Stimulated activated CD4-positive, alpha-beta T cell treated with anti-CD3 and anti-CD28 coated beads, Interleukin-12 subunit alpha, Interleukin-12 subunit beta, amount 100 ng/mL, for 24 hours (primary cell): ENCODE data around the gene CALU.
A peak's percentile ranks its signal among the peaks of the same experiment; 100 is the strongest.

Experiments used
- DNase-seq, 2 experiments: peaks; one replicate each; pipeline ENCODE4 v3.0.0-alpha.2; 2020; ENCODE audit warnings: low read depth in 2 of 2

The CALU gene

DNA sequence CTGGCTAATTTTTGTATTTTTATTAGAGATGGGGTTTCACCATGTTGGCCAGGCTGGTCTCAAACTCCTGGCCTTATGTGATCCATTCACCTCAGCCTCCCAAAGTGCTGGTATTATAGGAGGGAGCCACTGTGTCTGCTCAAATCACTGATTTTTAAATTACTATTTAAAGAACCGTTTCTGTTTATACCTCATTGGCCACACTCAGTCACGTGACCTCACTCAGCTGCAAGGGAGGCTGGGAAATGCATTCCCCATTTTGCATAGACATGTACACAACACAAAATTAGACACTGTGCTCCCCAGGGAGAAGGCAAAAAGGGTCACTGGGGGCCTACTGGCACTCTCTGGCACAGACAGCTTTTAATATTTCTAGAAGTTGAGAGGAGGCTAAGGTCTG lies 13.6 kb upstream of the CALU start:
- DNase-seq, result no peak

DNA sequence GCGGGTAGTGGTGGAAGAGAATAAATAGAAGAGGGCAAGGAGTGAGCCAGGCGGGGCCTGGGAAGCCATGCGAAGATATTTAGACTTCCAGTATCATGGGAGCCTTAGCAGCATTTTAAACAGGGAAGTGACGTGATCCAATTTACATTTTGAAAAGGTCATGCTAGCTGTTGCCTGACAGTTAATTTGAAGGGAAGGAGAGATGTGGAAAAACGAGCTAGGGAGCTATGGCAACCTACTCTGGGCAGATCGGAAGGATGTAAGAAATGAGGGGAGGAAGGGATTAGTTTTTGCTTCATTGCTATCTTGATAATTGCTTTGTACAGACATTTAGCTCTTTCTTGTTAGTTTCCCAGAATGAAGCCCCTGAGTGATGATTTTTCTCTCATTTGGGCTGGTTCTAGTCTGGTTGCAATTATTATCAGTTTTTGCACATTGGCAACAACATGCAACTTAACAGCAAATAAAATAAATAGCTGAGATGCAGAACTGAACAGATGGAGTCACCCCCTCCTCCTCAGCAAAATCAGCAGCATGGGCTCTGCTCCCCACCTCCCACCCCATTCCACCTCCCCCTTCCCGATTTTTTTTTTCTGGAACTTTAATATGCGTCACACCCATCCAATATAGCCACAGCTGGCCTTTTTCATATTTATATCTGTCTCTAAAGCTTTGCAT lies 13.0 kb upstream of the CALU start:
- no peak for DNase-seq

DNA sequence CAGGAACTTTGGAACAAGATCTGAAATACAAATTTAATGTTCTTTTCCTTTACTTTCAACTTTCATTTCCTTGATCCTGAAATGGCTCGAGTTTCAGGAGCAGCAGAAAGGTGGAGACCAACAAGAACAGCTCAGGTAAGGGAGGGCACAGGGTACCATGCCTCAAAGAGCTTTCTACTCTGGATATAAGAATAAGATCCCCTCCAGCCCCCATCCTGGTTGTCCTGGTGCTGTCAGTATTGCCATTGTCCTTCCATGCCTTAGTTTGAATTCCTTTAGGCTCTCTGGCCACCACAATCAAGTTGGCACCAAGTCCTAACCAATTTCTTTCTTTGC lies 12.5 kb upstream of the CALU start:
- DNase-seq, result no peak

DNA sequence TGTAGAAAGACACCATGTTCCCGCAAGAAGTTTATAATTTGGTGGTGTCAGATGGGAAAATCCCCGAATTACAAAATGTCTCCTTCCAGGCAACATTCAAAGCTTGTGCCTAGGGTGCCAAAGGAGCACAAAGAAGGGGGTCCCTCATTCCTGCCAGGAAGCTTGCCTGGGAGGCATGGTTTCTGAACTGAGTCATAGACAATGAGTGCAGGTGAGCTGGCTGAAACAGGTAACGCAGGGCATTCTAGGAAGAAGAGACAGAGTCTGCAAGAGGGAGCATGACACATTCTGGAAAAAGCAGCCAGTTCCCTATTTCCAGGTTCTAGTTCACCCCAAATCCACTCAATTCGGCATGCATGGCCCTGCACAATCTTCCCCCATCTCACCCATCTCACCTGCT lies 11.9 kb upstream of the CALU start:
- DNase-seq, result no peak

DNA sequence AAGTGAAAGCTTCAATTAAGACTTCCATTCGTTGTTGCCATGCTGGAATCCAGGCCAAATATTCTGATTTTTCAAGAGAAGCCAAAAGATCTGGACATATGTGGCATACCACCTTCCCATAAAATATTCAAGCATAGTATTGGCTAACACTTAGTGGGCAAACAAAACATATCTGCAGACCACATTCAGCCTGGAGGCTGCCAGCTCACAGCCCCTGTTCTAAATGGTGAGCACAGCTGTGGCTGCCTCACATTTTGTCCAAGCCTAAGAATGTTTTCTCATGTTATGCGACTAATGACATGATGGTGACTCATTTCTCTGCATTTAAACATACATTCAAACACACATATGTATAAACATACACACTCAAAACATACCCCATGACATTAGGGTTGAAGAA lies 10.6 kb upstream of the CALU start:
- no peak for DNase-seq

DNA sequence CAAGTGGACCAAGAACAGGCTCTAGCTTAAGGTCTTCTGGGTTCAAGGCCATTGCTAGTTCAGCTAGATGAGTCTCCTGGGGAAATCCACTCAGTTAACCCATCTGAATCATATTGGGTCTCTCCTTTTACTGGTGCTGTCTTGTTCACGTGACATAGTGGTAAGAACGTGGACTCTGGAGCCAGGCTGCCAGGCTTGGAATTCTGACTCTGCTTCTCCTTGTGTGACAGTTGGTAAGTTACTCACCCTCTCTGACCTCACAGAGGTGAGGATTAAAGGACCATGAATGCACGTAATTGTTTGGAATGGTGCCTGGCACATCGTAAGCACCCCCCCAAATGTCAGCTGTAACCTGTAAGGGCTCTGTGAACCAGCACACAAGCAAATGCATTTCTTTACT lies 9.7 kb upstream of the CALU start:
- no peak for DNase-seq

DNA sequence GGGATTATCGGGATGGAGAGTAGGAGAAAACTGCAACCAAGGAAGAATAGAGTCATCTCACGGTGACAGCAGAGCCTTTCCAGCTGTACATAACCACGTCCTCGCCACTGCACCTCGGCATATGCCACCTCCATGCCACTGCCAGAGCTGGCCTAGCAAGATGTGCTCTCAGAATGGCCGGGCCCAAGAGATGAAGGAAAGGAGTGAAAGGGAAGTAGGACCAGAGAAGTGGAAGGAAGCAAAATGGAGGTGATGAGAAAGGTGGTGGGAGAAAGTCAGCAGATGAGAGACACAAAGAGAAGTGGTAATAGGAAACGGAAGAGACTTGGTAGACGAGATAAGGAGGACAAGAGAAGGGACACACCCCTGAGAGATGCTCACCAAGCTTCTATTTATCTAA lies 8.0 kb upstream of the CALU start:
- DNase-seq, result no peak

DNA sequence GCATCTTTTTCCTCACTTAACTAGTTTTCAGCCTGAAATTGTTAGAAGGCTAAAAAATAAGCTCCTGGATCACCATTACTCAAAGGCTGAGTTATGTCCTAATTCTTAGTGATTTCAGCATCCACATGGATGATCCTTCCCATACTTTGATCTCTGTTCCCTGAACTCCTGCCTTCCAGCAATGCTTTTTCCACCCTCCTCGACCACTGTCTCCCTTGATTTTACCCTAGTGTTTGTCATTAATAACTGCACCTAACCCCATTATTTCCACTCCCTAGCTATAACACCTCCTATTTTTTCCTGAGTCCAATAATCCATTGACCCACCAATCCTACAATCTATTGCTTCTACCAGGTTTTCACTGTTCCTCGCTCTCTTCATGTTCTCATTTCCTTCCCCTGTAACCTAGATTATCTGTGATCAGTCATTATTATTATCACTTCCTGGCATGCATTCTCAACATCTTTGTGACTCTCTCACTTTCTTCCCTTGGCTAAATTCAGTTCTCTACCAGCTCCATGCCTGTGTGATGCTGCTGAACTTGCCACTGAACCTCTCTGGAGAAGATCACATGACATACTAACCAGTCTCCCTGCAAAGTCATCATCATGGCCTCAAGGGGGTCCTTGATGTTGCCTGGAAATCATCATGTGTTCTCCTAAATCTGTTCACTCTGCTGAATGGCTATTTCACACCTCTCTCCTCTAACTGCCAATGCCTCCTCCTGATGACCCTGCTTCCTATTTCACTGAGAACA lies 6.5 kb upstream of the CALU start:
- DNase-seq, result no peak

DNA sequence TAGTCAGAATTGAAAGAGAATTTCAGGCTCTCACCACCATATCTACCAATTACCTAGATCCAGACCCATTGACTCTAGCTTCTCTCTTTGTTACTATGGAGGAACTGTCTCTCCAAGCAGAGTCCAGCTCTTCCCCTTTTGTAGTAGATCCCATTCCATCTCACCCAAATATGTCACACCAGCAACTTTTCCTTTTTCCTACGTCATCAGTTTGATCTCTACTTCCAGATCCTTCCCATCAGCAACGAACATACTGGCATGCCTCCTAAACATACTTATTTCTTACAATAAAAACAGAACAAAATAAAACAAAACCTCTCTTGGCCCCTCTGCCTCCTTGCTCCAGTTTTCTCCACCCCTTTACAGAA lies 5.9 kb upstream of the CALU start:
- no peak for DNase-seq

DNA sequence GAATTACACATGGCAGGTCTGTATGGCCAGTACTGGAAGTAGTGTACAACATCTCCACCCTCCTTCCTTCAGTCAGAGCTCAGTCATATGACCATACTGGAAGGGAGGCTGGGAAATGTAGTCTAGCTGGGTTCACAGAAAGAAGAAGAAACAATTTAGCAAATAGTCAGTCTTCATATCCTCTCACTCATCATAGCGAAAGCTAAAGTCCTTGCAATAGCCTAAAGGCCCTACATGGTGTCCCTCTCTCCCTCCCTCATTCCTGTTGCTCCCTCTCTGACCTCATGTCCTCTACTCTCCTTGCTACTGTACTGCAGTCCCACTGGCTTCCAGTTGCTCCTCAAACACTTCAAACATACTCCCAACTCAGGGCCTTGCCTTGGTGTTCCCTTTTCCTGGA lies 4.3 kb upstream of the CALU start:
- no peak for DNase-seq

DNA sequence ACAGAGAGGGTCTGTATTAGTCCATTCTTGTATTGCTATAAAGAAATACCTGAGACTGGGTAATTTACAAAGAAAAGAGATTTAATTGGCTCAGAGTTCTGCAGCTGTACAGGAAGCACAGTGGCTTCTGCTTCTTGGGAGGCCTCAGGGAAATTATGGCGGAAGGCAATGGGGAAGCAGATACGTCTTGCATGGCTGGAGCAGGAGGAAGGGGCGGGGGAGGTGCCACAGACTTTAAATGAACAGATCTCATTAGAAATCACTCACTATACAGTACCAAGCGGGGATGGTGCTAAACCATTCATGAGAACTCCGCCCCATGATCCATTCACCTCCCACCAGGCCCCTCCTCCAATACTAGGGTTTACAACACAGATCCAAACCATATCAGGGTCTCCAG lies 3.7 kb upstream of the CALU start:
- DNase-seq, result no peak

DNA sequence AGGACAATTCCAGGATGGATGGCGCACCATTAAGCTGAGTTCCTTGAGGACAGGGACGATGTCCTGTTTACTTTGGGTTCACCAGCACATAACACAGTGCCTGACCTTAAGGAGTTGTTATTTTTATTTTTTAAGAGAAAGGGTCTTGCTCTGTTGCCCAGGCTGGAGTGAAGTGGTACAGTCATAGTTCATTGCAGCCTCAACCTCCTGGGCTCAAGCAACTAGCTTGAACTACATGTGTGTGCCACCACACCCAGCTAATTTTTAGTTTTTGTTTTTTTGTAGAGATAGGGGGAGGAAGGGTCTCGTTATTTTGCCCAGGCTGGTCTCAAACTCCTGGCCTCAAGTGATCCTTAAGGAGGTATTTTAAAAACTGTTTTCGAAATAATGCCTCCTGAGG lies 1.7 kb upstream of the CALU start:
- no peak for DNase-seq

DNA sequence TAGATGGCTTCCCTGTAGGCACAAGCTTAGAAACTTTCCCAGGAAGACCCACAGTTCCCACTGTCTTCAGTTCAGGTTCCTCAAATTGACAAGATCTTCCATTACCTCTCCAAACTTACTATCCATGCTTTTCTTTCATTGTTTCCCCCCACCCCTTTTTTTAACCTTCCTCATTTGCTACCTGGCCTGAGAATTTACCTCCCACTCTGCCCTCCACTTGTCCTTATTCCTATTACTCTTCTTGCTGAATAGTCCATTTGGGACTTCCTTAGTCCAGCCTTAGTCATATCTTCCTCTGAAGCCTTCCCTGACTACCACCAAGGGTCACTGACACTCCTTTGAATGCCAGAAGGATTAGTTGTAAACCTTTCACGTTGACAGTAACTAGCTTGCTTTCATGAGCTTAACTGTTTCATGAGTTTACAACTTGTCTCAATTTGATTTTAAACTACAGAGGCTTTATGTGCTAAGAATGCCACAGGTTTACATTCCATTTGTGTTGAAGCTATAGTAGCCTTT lies 1.2 kb upstream of the CALU start:
- no peak for DNase-seq

DNA sequence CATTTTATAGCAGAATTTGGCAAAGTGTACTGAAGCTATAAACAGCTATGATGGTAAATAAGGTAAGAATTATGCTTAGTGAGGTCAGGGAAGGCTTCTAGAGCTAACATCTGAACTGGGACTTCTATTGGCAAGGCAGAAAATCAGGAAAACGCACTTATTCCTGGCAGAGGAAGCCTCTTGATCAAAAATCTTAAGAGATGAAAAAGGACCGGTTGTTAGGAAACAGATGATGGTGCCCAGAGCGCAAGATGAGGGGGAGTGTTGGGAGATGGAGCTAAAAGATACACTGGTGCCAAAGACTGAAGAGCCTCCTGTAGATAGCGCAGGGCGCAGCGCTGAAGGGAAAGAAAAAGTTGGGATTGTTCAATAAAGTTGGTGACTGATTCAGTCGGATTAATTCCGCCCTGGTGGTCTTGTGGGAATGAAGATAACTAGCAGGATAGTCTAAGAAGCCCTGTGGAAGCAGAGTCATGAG lies 550 bp upstream of the CALU start:
- peak in 1 of 2 experiments; percentile 3 for DNase-seq

DNA sequence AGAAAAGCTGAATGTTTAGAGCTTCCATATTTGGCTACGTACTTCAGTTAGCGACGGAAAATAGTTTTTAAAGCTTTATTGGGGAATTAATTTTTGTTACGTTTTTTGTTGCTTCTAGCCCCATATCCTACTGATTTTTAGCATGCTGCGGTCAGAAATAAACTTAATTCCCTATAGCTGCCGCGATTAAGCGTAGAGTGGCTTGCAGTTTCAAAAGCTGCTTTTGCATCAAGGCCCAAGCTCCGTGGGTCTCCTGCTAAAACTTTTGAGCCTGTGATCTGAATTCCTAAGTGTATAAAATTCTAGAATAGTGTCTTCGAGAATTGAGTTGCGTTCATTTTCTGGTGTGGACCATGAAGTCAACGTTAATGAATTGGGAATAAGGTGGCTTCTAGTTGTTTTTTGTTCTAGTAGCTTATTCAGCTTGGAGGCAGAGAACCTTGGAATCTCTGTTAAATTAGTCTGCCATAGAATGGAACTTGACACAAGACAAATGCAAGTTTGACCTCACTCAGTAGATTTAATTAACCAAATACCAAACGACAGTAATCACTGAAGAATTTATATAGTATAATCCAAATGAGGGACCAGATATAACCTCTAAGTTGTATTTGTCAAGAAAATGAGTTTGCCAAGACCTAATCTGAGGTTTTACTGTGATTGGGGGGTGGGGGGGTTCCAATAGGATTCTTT lies 977 bp downstream of the CALU start:
- no peak for DNase-seq

DNA sequence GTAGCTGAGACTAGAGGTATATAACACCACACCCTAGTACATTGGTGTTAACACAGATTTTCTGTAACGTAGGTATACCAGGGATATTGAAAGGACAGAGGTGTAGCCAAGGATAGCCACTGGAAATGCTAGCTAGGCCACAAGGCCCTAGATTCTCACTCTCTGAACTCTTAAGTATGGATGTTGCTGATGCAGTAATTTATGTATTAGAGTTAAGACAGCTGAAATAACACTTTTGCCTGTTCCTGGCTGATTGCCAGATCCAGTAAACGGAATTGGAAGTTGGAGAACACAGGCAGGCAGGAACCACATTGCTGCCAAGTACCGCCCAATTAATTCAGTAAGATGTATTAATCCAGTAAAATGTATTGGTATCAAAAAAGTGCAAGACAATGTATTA lies 1.8 kb downstream of the CALU start:
- no peak for DNase-seq

DNA sequence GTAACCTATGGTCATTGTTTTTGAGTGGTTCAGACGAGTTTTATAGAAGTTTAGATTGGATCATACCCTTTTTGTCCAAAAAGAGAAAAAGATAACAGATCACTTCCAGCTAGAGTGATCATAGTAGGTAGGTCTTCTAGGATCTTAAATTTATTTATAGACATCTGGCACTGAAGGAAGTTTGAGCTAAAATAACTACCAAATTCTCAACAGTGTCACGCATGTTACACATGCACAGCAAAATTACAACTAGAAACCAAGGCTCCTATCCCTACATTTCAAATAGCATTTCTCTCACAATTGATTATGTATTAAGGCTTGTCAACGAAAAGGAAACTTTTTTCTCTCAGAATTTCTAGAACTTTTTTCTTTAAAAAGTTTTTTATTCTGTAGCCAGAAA lies 2.3 kb downstream of the CALU start:
- no peak for DNase-seq

DNA sequence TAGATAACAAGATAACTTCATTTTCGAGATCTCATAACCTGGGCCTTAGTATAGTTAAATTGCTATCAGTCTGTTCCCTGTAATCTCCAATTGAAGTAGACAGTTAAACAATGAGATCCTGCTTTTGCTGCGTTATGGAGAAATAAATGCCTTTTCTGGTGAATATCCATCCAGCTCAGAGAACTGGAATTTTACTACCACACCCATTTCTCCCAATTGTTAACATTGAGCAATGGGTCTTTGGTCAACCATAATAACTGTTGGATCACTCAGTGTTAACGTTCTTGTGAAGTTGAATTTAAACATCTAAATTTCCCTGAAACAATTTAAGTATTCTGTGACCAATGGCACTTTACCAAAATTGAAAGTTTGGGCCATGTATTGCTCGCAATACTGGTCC lies 3.0 kb downstream of the CALU start:
- no peak for DNase-seq

DNA sequence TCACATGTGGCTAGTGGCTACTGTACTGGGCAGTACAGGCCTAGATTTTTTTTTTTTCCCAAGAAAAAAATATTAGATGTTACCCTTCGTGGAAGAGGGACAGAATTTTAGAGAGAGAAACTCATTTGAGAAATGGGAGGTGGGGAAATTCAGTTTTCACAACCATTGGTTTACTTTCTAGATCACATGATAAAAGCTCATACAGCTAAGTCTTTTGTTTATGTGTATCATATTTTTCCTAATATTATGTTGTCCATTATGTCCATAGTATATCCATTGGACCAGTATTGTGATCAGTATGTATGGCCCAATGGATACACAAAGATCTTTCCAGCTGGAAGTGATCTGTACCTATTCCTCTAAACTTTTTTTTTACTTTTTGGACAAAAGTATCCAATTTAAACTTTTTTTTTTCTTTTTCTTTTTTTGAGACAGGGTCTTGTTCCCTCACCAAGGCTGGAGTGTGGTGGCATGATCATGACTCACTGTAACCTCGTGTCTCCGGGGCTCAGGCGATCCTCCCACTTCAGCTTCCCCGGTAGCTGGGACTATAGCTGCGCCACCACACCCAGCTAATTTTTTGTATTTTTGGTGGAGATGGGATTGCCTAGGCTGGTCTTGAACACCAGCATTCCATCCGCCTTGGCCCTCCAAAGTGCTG lies 4.1 kb downstream of the CALU start:
- DNase-seq, result no peak

DNA sequence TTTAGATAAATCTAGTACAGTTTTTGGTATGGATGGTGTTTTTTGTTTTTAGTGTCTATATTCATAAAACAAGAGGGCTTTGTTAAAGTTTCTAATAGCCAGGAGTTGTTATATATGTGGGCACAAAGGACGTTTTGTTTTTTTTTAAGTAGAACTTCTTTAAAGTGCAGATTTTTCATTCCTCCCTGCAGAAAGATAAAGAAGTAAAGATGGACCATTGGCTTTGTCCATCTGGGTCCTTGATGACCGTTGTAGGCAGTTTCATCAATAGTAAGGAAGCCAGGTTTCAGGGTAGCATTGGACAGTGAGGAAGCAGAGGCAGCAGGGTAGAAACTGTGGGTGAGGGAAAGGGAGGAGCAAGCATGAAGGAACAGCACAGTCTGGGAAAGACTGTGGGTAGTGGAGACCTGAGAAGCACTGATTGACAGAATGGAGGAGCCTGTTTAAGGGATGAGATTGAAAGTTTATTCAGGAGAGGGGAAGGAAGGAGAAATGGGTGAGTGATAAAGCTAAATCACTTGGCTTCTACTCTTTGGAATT lies 5.3 kb downstream of the CALU start:
- DNase-seq, result no peak

DNA sequence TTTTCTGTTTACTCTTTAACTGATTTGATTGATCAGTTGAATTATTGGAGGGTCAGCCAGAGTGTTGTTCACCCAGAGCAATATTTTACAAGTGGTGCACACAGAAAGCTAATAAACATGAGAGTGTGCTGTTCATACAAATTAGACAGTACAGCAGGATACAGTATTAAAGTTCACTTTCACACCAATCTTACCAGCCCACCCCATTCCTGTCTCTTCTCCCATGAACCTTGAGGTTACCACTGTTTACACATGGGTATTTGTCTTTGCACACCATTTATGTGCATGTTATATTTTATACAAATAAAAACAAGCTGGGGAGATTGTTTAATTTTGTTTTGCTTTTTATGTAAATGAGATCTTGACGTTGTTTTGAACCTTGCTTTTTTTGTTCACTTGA lies 6.5 kb downstream of the CALU start:
- no peak for DNase-seq
